HG02678 (cell line): ENCODE measurements around the gene LRRC47.
A peak's percentile ranks its signal among the peaks of the same experiment; 100 is the strongest.

Source experiments
- ATAC-seq: cut with Tn5 transposase; IDR thresholded peaks from one replicate; pipeline ENCODE4 v1.9.1; 2021; ENCODE audit warnings: mild to moderate bottlenecking, moderate library complexity; ENCODE audit not compliant: unreplicated experiment

Gene LRRC47

GRCh38 chr1:3773572-3774275 lies 22.6 kb downstream of the LRRC47 start:
- ATAC-seq: no peak

GRCh38 chr1:3772715-3773571 lies 23.4 kb downstream of the LRRC47 start, which contains the start of gene SMIM1:
SMIM1 (plus strand) TSS chr1:3772749; CDS start chr1:3775374, 2,625 bp downstream.
- ATAC-seq: no peak

- peak; percentile 73 for ATAC-seq
These were observed 24.1 kb downstream of the LRRC47 start for GRCh38 chr1:3772027-3772714.

GRCh38 chr1:3771108-3772026 lies 24.9 kb downstream of the LRRC47 start:
- no peak for ATAC-seq

GRCh38 chr1:3770047-3770765 lies 26.1 kb downstream of the LRRC47 start:
- no peak for ATAC-seq

GRCh38 chr1:3768811-3769390 lies 27.4 kb downstream of the LRRC47 start:
- ATAC-seq: no peak

- ATAC-seq: no peak
These were observed 28.9 kb downstream of the LRRC47 start for GRCh38 chr1:3767328-3767925.

- no peak for ATAC-seq
These were observed 32.8 kb downstream of the LRRC47 start for GRCh38 chr1:3763351-3764125.

GRCh38 chr1:3762873-3763228 lies 33.4 kb downstream of the LRRC47 start:
- ATAC-seq: no peak

- no peak for ATAC-seq
These were observed 34.0 kb downstream of the LRRC47 start for GRCh38 chr1:3762151-3762872.

- no peak for ATAC-seq
These were observed 34.8 kb downstream of the LRRC47 start for GRCh38 chr1:3761296-3762010.

- ATAC-seq: no peak
These were observed 36.5 kb downstream of the LRRC47 start for GRCh38 chr1:3759796-3760195.

GRCh38 chr1:3759164-3759563 lies 37.1 kb downstream of the LRRC47 start:
- no peak for ATAC-seq

GRCh38 chr1:3756394-3756793 lies 39.9 kb downstream of the LRRC47 start:
- ATAC-seq: no peak

- ATAC-seq: no peak
These were observed 42.4 kb downstream of the LRRC47 start for GRCh38 chr1:3753656-3754454.

- ATAC-seq: no peak
These were observed 43.8 kb downstream of the LRRC47 start, which contains the start of gene CCDC27 for GRCh38 chr1:3752400-3752945. CCDC27 (plus strand) TSS chr1:3752450; CDS start chr1:3752482, 32 bp downstream.
